Activated naive CD4-positive, alpha-beta T cell treated with anti-CD3 and anti-CD28 coated beads, Interleukin-2, amount 10 ng/mL, durations not matched to agents 5 hours and 36 hours (primary cell): ENCODE data around the gene SLIT1. TPM values are rescaled to one million over a fixed set of nuclear protein-coding genes. Genes with fewer than 3 reads are reported as not detected.

Source experiments
- total RNA-seq, 2 experiments: library from RNA; stranded (reverse); gene quantifications; one replicate each; pipeline ENCODE4 v1.2.3, GENCODE V29; 2021

The SLIT1 gene
- under 1 TPM; 0.22 to 0.25 TPM for total RNA-seq

DNA sequence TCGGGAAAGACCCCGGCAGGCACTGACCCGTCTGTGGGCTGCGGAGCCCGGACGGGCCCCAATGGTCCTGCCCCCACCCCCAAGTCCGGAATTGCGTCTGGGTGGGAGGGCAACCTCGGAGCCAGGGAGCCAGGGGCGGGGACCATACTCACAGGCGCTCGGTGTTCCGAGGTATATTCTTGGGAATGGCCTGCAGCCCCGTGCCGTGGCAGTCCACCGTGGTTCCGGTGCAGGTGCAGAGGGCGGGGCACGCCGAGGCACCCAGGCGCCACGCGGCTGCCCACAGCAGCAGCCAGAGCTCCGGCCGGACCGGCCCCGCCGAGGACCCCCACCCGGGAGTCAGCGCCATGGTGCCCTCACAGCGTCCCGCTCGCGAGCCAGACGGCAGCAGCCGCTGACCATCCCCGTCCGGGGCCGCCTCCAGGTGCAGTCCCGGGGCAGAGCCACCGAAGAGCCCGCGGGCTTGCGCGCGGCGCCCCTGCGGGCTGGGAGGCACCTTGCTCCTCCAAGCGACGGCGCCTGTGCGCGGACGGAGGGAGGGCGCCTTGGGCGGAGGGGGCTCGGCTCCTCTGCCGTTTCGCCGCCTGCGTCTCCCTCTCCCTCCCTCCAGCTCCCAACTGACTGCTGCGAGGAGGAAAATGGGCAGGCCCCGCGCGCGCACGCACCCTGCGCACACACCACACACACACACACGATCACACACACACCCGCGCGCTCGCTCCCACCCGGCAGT lies at the start of gene SLIT1:
Gene SLIT1 (minus strand): TSS at position 634 of the 733 bp plus-strand sequence. CDS start 285 bp downstream, at position 349.

Other genes with a start within 250 kb of the SLIT1 start
- gene ARHGAP19, start 106.7 kb upstream of the SLIT1 start, total RNA-seq = 10 to 100 TPM; 35.1 to 40.5 TPM
- 1 to 10 TPM; 8.6 to 8.7 TPM for gene FRAT1, start 133.3 kb upstream of the SLIT1 start, total RNA-seq
- 10 to 100 TPM; 12.3 to 12.8 TPM for gene FRAT2, start 148.8 kb upstream of the SLIT1 start, total RNA-seq
- 10 to 100 TPM; 17.8 to 22.2 TPM for gene RRP12, start 215.4 kb upstream of the SLIT1 start, total RNA-seq
- gene PGAM1, start 240.2 kb upstream of the SLIT1 start, total RNA-seq = 100 to 1,000 TPM; 303 to 312 TPM